ENCODE measurements around the gene COL15A1.
"Not testable (repeated sequence)": the region's sequence is repeated elsewhere in the genome, so short reads cannot be mapped to it uniquely, and the experiment has no call there.

COL15A1 gene

GRCh38 chr9:98943682-98944056, at the start of gene COL15A1:
TSS of gene COL15A1 (plus strand) at chr9:98943907. CDS start at chr9:98944062, 155 bp downstream.
- DNase-seq: no peak

GRCh38 chr9:98894171-98894570, 49.5 kb upstream of the COL15A1 start:
- DNase-seq: no peak

- no peak for DNase-seq
These were observed 48.9 kb upstream of the COL15A1 start for GRCh38 chr9:98894761-98895160.

- DNase-seq: no peak
These were observed 47.1 kb upstream of the COL15A1 start for GRCh38 chr9:98896632-98897031.

- no peak for DNase-seq
These were observed 46.0 kb upstream of the COL15A1 start for GRCh38 chr9:98897745-98898144.

GRCh38 chr9:98899408-98900056, 44.2 kb upstream of the COL15A1 start:
- DNase-seq: no peak

GRCh38 chr9:98900244-98900643, 43.5 kb upstream of the COL15A1 start:
- no peak for DNase-seq

GRCh38 chr9:98900725-98901124, 43.0 kb upstream of the COL15A1 start:
- no peak for DNase-seq

- not testable (repeated sequence) for DNase-seq
These were observed 41.9 kb upstream of the COL15A1 start for GRCh38 chr9:98901843-98902242.

- DNase-seq: no peak
These were observed 41.2 kb upstream of the COL15A1 start for GRCh38 chr9:98902516-98902915.

GRCh38 chr9:98902925-98903324, 40.8 kb upstream of the COL15A1 start:
- DNase-seq: no peak

- no peak for DNase-seq
These were observed 39.7 kb upstream of the COL15A1 start for GRCh38 chr9:98903961-98904411.

GRCh38 chr9:98905015-98905414, 38.7 kb upstream of the COL15A1 start:
- no peak for DNase-seq

- no peak for DNase-seq
These were observed 37.2 kb upstream of the COL15A1 start for GRCh38 chr9:98906273-98907040.

- DNase-seq: no peak
These were observed 36.7 kb upstream of the COL15A1 start for GRCh38 chr9:98907055-98907454.

GRCh38 chr9:98908897-98909634, 34.6 kb upstream of the COL15A1 start:
- DNase-seq: no peak

- DNase-seq: no peak
These were observed 33.8 kb upstream of the COL15A1 start for GRCh38 chr9:98909935-98910334.

- no peak for DNase-seq
These were observed 32.7 kb upstream of the COL15A1 start for GRCh38 chr9:98911042-98911441.

- not testable (repeated sequence) for DNase-seq
These were observed 32.0 kb upstream of the COL15A1 start for GRCh38 chr9:98911738-98912137.

- DNase-seq: no peak
These were observed 31.3 kb upstream of the COL15A1 start for GRCh38 chr9:98912450-98912849.

GRCh38 chr9:98913044-98913443, 30.7 kb upstream of the COL15A1 start:
- DNase-seq: no peak

- no peak for DNase-seq
These were observed 30.0 kb upstream of the COL15A1 start for GRCh38 chr9:98913705-98914104.

- no peak for DNase-seq
These were observed 28.1 kb upstream of the COL15A1 start for GRCh38 chr9:98915599-98915998.

GRCh38 chr9:98916660-98917059, 27.0 kb upstream of the COL15A1 start:
- no peak for DNase-seq

Data from SIG-M5 (cell line).